Stimulated activated CD4-positive, alpha-beta T cell treated with anti-CD3 and anti-CD28 coated beads, Interleukin-4, amount 100 ng/mL, for 1 hour (primary cell): ENCODE data around the gene ITGB7.
"Not testable (repeated sequence)": the region's sequence is repeated elsewhere in the genome, so short reads cannot be mapped to it uniquely, and the experiment has no call there.

Source experiments
- DNase-seq: peaks from one replicate; pipeline ENCODE4 v3.0.0-alpha.2; 2020

ITGB7 gene

GRCh38 chr12:53195516-53196420 lies 11.3 kb downstream of the ITGB7 start:
- DNase-seq, result no peak

- DNase-seq, result no peak
These were observed 12.1 kb downstream of the ITGB7 start for GRCh38 chr12:53194973-53195372.

DNA sequence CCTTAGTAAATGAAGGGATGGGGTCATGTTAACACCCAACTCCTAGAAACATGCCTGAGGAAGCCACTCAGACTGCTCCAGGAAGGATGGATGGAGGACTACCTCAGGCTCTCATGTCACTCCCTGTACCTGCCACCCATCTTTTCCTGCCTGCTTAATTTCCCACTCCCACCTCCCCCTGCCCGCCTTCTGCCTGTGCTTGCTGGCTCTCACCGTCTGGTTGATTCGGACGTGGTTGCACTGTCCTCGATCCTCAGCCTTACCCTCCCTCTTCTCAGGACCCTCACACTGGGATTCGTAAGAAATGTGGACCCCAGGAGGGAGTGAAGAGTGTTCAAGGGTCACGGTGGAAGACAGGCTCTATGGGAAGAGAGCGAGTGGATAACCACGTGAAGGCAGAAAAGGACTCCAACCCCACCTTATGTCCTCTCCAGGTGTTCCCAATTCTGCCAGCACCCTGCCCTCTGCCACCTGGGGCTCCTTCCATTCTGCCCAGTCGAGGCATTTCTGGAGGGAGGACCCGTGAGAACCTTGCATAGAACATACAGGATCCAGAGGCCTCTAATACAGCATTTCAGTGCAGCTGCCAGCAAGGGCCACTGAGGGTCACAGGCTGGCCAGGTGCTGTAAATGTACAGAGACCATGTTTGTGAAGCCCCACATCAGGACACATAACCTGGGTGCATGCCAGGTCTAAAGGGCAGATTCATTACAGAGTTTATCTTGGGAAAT lies 12.9 kb downstream of the ITGB7 start:
- no peak for DNase-seq

DNA sequence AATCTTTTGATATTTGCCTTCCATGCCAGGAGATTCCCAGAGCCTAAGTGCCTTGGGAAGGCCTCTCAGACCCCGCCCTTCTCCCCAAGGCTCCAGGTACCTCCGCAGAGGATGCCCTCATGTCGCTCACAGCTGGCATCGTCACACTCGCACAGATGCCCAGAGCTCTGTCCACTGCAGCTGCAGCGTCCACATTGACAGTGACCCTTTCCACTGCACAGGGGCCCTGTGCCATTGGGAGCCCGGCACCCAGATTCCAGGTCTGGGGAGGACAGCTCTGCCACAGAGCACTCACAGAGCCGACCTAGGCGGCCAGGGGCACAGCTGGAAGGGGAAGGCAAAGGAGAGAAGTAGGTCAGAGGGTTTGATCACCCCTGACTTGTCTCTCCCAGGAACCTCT lies 14.0 kb downstream of the ITGB7 start:
- no peak for DNase-seq

GRCh38 chr12:53192531-53193021 lies 14.5 kb downstream of the ITGB7 start:
- no peak for DNase-seq

DNA sequence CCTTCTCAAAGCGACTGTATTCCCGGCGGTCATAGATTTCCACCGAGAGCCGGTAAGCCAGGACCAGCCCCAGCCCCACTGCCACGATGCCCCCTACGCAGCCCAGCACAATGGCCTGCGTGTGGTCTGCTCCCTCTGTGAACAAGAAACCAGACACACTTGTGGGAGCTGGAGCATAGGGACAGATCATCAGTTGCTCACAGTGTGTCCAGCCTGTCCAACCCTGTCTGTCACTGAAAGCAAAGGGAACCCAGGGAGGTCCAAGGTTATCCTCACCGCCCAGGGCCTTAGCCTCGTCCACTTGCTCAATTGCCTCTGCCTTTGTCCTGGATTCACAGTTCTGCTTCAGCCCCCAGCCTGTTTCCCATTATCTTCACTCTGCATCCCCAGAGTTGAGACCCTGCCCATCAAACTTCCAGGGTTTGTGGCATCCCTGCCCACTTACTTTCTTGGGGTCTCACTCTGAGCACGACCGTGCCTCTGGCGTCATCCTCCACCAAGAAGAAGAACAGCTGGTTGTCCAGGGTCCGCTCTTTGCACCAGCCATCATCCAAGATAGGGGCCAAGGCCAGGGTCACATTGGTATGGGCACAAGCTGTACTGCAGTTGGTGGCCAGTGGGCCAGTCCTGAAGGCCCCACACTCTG lies 15.0 kb downstream of the ITGB7 start:
- DNase-seq, result no peak

DNA sequence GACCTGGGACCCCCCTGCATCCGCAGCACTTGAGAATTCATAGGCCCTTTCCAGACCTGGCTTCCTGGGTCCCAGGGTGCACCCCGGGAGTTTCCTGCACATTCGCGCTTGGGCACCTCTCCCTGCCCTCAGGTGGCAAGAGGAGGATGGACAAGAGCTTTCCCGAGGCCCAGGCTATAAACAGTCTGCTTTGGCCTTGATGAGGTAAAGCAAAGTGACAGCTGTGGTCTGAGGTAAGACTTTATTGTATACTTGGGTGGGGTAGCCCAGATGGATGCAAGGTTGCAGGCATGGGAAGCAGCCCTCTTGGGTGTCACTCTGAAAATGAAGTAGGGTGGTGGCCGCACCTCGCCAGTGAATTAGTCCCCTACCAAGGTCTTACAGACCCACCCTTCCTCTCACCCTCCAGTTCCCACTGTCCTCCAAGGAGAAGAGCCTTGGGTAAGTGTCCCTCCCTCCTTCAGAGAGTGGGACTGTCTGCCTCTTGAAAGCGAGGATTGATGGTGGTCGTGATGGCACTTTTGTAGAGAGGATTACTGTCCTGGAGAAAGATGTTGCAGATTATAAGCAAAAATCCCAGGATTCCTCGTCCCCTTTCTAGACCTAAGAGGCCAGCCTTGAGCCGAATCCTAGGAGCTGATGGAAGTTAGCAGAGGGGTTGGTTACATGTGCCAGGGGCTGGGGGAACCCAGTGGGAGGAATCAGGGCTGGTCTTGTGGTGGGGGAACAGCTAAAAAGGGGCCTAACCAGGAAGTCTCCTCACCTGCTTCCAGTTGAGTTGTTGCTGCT lies 15.8 kb downstream of the ITGB7 start:
- no peak for DNase-seq

GRCh38 chr12:53190108-53190729 lies 16.8 kb downstream of the ITGB7 start:
- DNase-seq, result peak; percentile 58

DNA sequence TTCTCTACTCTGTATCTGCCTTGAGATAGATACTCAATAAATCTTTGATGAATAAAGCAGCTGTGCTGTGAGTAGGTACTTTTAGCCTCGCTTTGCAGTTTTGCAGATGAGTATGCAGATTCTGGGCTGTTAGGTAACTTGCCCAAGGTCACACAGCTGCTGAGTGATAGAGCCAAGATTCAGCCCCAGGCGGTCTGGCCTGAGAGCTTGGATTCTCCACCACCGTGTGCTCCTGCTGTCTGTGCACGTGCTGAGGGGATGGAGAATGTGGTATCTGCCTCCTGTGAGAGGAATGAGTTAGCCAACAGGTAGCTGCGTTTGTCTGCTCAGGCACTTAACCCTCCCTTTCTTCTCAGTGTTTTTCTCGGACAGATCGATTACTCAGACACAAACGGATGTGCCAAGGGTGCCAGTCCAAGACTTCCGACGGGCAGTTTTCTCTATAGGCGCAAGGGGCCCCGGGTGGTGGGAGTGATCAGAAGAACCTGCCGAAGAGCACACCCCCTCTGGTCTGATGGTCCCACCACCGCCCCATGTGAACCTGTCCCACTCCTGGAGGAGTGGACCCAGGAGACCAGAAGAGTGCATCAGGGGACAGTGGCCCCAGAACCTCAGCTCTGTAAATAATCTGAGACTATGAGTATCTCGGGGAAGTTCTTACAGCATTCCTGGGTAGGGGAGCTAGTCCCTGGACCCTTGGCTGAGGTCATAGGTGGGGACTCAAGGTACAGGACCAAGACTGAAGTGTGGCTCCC lies 19.7 kb downstream of the ITGB7 start:
- no peak for DNase-seq

DNA sequence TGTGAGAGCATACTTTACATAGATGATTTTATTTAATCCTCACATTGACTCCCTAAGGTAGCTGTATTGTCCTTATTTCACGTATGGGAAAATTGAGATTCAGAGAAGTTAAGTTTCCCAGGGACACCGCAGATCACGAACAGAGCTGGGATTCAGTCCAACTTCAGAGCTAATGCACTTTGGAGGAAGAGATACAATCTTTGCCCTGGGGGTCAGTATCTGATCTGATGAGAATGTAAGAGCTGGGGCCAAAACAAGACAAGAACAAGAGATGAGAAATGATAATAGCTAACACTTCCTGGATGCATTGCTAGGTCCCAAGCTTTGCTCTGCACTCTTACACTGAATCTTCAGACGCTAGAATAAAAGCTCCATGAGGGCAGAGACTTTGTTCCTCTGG lies 20.3 kb downstream of the ITGB7 start:
- DNase-seq, result no peak

DNA sequence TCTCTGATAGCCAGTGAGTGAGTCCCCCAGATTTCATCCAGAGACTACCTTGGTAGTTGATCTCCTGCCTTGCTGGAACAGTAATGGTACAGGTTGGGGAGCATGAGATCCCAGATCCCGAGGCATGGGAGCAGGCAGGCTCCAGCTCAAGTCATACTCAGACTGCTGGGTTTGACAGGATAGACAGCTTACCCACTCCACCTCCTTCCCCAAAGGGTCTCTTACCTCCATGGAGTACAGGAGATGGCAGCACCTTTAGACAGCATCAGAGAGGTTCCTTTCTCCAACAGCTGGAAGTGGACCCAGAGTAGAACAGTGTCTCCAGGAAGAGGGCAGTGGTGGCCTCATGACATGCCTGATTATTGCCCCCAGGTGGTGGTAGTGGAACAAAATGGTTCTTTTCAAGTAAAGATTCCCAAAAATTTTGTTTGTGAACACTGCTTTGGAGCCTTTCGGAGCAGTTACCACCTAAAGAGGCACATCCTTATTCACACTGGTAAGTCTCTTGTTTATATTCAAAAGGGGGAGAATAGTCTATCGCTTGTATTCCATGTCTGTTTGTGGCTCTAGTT lies 21.4 kb downstream of the ITGB7 start:
- DNase-seq, result no peak

- DNase-seq, result no peak
These were observed 22.2 kb downstream of the ITGB7 start for GRCh38 chr12:53184828-53185227.

GRCh38 chr12:53182903-53183302 lies 24.1 kb downstream of the ITGB7 start:
- DNase-seq, result no peak

- no peak for DNase-seq
These were observed 25.1 kb downstream of the ITGB7 start for GRCh38 chr12:53181935-53182334.

DNA sequence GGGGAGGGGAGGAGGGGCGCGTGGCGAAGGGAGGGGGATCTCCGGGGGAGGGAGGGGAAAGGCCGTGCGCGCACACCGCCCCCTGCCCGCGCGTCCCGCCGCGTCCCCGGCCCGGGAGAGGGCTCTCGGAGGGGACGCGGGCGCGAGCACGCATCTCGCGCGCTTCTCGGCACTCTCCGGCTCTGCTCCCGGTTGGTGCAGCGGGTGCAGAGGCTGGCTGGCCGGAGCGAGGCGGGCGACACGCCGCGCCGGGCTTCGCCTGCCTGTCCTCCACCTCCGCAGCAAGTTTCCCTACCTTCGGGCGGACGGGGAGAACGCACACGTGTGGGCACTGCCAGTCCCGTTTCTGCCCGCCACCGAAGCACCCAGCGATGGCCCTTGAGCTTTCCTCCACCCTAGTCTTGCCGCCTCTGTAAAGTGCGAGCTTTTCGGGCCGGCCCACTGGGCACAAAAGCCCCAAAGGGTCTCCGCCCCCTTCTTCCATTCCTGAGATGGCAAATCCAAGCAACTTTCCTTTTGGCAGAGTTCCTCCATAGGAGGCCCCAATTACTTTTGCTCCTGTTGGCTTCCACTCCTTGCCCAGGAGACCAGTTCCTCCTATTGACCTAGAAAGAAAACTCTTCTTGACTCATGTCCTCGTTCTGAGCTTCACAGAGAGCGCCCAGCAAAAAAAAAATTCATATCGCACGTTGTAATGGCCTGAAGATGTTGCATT lies 26.0 kb downstream of the ITGB7 start:
- peak; percentile 80 for DNase-seq

DNA sequence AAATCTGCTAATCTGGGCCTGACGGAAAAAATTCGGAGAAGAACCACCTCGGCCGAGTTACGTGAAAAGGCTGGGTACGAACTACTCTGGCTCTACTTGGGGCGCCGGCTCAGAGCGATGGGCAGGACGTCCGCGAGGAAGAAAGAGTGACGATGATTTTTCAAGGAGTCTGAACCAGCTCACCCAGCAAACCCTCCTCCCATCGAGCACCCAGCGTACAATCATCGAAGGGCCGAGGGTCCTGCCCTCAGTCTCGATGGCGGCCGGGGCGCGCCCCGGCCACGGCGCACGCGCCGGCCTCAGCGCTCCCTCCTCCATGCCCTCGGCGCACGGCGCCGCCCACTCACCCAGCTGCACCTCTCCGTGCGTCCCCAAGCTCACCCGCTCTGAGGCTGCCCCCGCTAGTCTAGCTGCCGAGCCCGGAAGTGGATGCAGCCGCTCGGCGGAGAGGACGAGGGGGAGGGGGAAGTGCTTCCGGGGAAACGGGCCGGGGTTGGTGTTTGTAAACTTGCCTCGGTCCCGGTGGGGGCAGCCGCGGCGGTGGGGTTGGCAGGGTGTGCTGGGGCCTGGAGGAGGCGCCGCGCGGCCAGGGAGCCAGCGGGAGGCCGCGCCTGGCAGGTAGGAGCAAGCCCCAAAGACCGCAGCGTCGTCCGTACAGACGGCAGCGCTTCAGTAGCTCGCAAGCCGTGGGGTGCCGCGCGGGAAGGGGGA lies 26.7 kb downstream of the ITGB7 start, which contains the start of the genes CSAD and ZNF740:
TSS of gene CSAD (minus strand) at position 706 of the 711 bp plus-strand sequence. CDS start 7,455 bp downstream, outside the sequence.
TSS of gene ZNF740 (plus strand) at position 503 of the 711 bp plus-strand sequence. CDS start 1,262 bp downstream, outside the sequence.
- DNase-seq, result peak; percentile 98

DNA sequence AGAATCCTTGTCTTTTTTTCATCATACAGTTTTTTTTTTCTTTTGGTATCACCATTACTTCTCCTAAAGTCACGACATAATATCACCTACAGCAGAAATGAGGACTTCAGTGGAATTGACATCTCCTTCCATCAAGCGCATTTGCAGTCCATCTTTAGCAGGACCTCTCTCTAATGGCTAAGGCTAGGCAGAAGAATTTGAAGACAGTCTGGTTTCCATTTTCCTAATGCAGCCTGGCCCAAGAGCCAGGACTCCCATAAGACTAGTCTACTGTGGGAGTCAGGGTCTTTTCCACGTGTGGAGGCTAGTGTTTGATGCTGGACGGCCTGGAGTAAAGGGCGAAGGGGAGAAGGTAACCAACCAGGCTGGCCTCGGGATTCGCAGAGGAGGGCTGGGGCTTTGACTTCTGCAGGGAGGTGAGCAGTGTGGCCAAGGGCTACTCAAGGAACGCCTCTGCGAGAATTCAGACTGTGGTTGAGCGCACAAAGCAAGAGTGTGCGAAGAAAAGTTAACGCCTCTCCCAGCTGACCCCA lies 27.3 kb downstream of the ITGB7 start:
- DNase-seq, result no peak

GRCh38 chr12:53178803-53179202 lies 28.2 kb downstream of the ITGB7 start:
- not testable (repeated sequence) for DNase-seq

DNA sequence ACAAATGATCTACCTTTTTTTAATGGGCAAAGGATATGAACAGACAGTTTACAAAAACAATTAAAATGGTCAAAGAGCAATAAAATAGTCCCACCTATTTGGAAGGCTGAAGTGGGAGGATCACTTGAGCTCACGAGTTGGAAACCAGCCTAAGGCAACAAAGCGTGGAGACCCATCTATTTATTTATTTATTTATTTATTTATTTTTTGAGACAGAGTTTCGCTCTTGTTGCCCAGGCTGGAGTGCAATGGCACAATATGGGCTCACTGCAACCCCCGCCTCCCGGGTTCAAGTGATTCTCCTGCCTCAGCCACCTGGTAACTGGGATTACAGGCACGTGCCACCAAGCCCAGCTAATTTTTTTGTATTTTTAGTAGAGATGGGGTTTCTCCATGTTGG lies 29.6 kb downstream of the ITGB7 start:
- not testable (repeated sequence) for DNase-seq
